B cell (primary cell): ENCODE results near the gene GCC2.

ENCODE experiments used
- EZH2 ChIP-seq: IDR thresholded peaks from 2 replicates; pipeline ENCODE4 v1.6.1; 2012; ENCODE audit warnings: borderline replicate concordance, low read depth, mild to moderate bottlenecking, moderate library complexity, low read length; ENCODE audit not compliant: insufficient read depth, poor library complexity, severe bottlenecking
- TF ChIP-seq, protein P1 (sequence below): fragments of 200-600 bp; IDR thresholded peaks from one replicate; pipeline ENCODE4 v1.8.0; 2022; ENCODE audit warnings: antibody characterized with exemption, mild to moderate bottlenecking

DNA sequence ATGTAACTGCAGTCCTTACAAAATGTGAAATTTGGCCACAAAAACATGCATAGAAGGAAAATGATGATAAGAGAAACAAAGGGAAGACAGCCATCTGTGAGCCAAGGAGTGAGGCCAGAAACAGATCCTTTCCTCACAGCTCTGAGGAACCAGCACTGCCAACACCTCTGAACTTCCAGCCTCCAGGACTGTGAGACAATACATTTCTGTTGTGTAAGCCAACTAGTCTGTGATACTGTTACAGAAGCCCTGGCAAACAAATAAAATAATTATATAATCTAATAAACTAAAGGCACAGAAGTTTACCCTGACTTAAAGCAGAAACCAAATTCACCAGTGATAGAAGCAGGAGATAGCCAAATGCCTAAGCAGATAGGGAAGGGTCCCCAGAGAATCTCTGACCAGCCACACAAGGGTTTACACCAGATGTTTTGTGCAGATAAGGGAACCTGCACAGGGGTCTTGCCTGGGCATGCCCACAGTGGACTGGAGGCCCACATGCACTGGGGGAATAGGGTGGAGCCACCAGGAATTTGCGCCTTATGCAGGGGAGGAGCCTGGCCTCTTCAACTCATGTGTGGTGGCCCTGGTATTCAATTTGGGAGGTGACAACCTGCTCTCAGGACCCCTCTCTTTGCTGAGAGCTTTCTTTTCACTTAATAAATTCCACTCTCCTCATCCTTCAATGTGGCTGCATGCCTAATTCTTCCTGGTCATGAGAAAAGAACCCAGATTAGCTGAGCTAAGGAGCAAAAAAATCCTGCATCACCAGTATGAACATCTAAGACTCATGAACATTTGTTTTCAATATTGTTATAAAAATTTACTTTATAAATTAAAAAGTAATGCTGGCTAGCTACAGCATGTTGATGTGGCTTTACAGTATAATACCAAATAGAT, 3.8 kb upstream of the GCC2 start:
- TF ChIP-seq, protein P1, sequence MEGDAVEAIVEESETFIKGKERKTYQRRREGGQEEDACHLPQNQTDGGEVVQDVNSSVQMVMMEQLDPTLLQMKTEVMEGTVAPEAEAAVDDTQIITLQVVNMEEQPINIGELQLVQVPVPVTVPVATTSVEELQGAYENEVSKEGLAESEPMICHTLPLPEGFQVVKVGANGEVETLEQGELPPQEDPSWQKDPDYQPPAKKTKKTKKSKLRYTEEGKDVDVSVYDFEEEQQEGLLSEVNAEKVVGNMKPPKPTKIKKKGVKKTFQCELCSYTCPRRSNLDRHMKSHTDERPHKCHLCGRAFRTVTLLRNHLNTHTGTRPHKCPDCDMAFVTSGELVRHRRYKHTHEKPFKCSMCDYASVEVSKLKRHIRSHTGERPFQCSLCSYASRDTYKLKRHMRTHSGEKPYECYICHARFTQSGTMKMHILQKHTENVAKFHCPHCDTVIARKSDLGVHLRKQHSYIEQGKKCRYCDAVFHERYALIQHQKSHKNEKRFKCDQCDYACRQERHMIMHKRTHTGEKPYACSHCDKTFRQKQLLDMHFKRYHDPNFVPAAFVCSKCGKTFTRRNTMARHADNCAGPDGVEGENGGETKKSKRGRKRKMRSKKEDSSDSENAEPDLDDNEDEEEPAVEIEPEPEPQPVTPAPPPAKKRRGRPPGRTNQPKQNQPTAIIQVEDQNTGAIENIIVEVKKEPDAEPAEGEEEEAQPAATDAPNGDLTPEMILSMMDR: no peak
- no peak for TF ChIP-seq EZH2
